Measurements from ENCODE around the gene SEMA3C.

GRCh38 chr7:80707318-80707717, 211.5 kb downstream of the SEMA3C start:
- TF ChIP-seq CTCF (IDR thresholded peaks at IDR 0.05) (no peak), POLR2A (IDR thresholded peaks at IDR 0.05) (no peak)
